ENCODE measurements around the gene TIMP2.

The TIMP2 gene

GRCh38 chr17:78865682-78866390 lies 59.4 kb downstream of the TIMP2 start:
- H3K79me2 ChIP-seq (ENCODE audit: control insufficient read depth, insufficient read depth, low read length, unreplicated experiment): peaks cover 3% of the 10 kb centered on the region
- no peaks in the 10 kb centered on the region for H3K27me3 ChIP-seq (ENCODE audit: insufficient read depth, low read length)
- H3K4me3 ChIP-seq (ENCODE audit: low read depth, low read length): peak overlapping the region; percentile 16; the same call in 1 of the 2 replicates
- no peak overlapping the region for H2AFZ ChIP-seq (ENCODE audit: low read length, unreplicated experiment)
- peaks cover 38% of the 10 kb centered on the region for H3K4me1 ChIP-seq (ENCODE audit: control insufficient read depth, insufficient read depth, low read length, unreplicated experiment)
- no peak overlapping the region for H3K27ac ChIP-seq (ENCODE audit: low read depth, low read length)
- peaks cover 4% of the 10 kb centered on the region for H3K36me3 ChIP-seq (ENCODE audit: insufficient read depth, low read length)

DNA sequence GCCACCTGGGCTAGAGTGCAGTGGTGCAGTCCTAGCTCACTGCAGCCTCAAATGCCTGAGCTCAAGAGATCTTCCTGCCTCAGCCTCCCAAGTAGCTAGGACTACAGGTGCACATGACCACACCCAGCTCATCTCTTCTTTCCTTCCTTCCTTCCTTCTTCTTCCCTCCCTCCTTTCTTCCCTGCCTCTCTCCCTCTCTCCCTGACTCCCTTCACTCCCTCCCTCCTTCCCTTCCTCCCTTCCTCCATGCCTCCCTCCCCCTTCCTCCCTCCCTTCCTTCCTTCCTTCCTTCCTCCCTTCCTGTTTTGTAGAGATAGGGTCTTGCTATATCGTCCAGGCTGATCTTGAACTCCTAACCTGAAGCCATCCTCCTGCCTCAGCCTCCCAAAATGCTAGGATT lies 61.1 kb downstream of the TIMP2 start:
- no peak overlapping the region for H3K27ac ChIP-seq (ENCODE audit: low read depth, low read length)
- peaks cover 3% of the 10 kb centered on the region for H3K79me2 ChIP-seq (ENCODE audit: control insufficient read depth, insufficient read depth, low read length, unreplicated experiment)
- peaks cover 38% of the 10 kb centered on the region for H3K4me1 ChIP-seq (ENCODE audit: control insufficient read depth, insufficient read depth, low read length, unreplicated experiment)
- H3K36me3 ChIP-seq (ENCODE audit: insufficient read depth, low read length): peaks cover 4% of the 10 kb centered on the region
- H3K4me3 ChIP-seq (ENCODE audit: low read depth, low read length): no peak overlapping the region
- H3K27me3 ChIP-seq (ENCODE audit: insufficient read depth, low read length): no peaks in the 10 kb centered on the region
- no peak overlapping the region for H2AFZ ChIP-seq (ENCODE audit: low read length, unreplicated experiment)

GRCh38 chr17:78862073-78863023 lies 62.8 kb downstream of the TIMP2 start:
- peak overlapping the region; percentile 95 for H3K27ac ChIP-seq (ENCODE audit: low read depth, low read length)
- H3K4me1 ChIP-seq (ENCODE audit: control insufficient read depth, insufficient read depth, low read length, unreplicated experiment): peaks cover 26% of the 10 kb centered on the region
- no peaks in the 10 kb centered on the region for H3K27me3 ChIP-seq (ENCODE audit: insufficient read depth, low read length)
- H3K36me3 ChIP-seq (ENCODE audit: insufficient read depth, low read length): peaks cover 4% of the 10 kb centered on the region
- peaks cover 3% of the 10 kb centered on the region for H3K79me2 ChIP-seq (ENCODE audit: control insufficient read depth, insufficient read depth, low read length, unreplicated experiment)
- H2AFZ ChIP-seq (ENCODE audit: low read length, unreplicated experiment): no peak overlapping the region
- H3K4me3 ChIP-seq (ENCODE audit: low read depth, low read length): peak overlapping the region; percentile 28

GRCh38 chr17:78861229-78861628 lies 64.0 kb downstream of the TIMP2 start:
- Histone ChIP-seq H3K36me3 (ENCODE audit: insufficient read depth, low read length) (peaks cover 4% of the 10 kb centered on the region), H3K79me2 (ENCODE audit: control insufficient read depth, insufficient read depth, low read length, unreplicated experiment) (peaks cover 3% of the 10 kb centered on the region), H3K4me3 (ENCODE audit: low read depth, low read length) (no peak overlapping the region), H3K4me1 (ENCODE audit: control insufficient read depth, insufficient read depth, low read length, unreplicated experiment) (peaks cover 20% of the 10 kb centered on the region), H3K27ac (ENCODE audit: low read depth, low read length) (peak overlapping the region; percentile 95), H3K27me3 (ENCODE audit: insufficient read depth, low read length) (no peaks in the 10 kb centered on the region), H2AFZ (ENCODE audit: low read length, unreplicated experiment) (no peak overlapping the region)

GRCh38 chr17:78859051-78859450 lies 66.1 kb downstream of the TIMP2 start:
- Histone ChIP-seq H3K4me3 (ENCODE audit: low read depth, low read length) (no peak overlapping the region), H3K27me3 (ENCODE audit: insufficient read depth, low read length) (no peaks in the 10 kb centered on the region), H3K79me2 (ENCODE audit: control insufficient read depth, insufficient read depth, low read length, unreplicated experiment) (no peaks in the 10 kb centered on the region), H3K36me3 (ENCODE audit: insufficient read depth, low read length) (peaks cover 4% of the 10 kb centered on the region), H3K27ac (ENCODE audit: low read depth, low read length) (no peak overlapping the region), H3K4me1 (ENCODE audit: control insufficient read depth, insufficient read depth, low read length, unreplicated experiment) (peaks cover 15% of the 10 kb centered on the region), H2AFZ (ENCODE audit: low read length, unreplicated experiment) (no peak overlapping the region)

DNA sequence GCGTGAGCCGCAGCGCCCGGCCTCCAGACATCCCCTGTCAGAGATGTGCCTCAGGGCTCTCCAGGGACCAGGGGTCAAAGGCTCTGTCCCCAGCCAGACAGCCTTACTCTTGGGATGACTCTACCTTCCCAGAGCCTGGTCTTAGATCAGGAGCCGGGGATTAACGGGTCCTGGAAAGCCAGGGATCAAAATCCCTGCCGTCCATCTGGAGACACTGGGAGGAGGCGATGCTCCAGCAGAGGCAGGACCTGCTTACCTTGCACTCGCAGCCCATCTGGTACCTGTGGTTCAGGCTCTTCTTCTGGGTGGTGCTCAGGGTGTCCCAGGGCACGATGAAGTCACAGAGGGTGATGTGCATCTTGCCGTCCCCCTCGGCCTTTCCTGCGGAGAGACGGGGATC lies 67.9 kb downstream of the TIMP2 start:
- H3K4me1 ChIP-seq (ENCODE audit: control insufficient read depth, insufficient read depth, low read length, unreplicated experiment): peaks cover 9% of the 10 kb centered on the region
- H3K27me3 ChIP-seq (ENCODE audit: insufficient read depth, low read length): no peaks in the 10 kb centered on the region
- H2AFZ ChIP-seq (ENCODE audit: low read length, unreplicated experiment): no peak overlapping the region
- no peak overlapping the region for H3K4me3 ChIP-seq (ENCODE audit: low read depth, low read length)
- no peaks in the 10 kb centered on the region for H3K79me2 ChIP-seq (ENCODE audit: control insufficient read depth, insufficient read depth, low read length, unreplicated experiment)
- no peak overlapping the region for H3K27ac ChIP-seq (ENCODE audit: low read depth, low read length)
- H3K36me3 ChIP-seq (ENCODE audit: insufficient read depth, low read length): no peaks in the 10 kb centered on the region

DNA sequence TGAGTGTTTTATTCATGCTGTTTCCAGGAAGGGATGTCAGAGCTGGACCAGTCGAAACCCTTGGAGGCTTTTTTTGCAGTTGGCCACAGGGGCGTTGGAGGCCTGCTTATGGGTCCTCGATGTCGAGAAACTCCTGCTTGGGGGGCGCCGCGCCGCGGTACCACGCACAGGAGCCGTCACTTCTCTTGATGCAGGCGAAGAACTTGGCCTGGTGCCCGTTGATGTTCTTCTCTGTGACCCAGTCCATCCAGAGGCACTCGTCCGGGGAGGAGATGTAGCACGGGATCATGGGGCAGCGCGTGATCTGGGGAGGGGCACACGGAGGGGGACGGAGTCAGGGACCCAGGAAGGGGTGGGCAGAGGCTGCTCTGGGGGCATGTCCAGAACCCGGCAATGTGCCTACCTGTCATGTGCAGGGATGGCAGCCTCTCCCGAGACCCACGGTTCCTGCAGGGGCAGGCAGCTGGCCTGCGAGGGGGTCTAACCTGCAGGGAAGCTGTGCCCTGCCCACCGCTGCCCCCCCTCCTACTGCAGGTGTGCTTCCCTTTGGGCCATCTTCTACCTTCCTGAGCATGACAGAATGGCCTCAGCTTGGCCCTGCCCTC lies 69.5 kb downstream of the TIMP2 start:
- no peaks in the 10 kb centered on the region for H3K36me3 ChIP-seq (ENCODE audit: insufficient read depth, low read length)
- no peaks in the 10 kb centered on the region for H3K4me1 ChIP-seq (ENCODE audit: control insufficient read depth, insufficient read depth, low read length, unreplicated experiment)
- H3K79me2 ChIP-seq (ENCODE audit: control insufficient read depth, insufficient read depth, low read length, unreplicated experiment): no peaks in the 10 kb centered on the region
- H3K27ac ChIP-seq (ENCODE audit: low read depth, low read length): no peak overlapping the region
- H2AFZ ChIP-seq (ENCODE audit: low read length, unreplicated experiment): no peak overlapping the region
- H3K27me3 ChIP-seq (ENCODE audit: insufficient read depth, low read length): no peaks in the 10 kb centered on the region
- no peak overlapping the region for H3K4me3 ChIP-seq (ENCODE audit: low read depth, low read length)

DNA sequence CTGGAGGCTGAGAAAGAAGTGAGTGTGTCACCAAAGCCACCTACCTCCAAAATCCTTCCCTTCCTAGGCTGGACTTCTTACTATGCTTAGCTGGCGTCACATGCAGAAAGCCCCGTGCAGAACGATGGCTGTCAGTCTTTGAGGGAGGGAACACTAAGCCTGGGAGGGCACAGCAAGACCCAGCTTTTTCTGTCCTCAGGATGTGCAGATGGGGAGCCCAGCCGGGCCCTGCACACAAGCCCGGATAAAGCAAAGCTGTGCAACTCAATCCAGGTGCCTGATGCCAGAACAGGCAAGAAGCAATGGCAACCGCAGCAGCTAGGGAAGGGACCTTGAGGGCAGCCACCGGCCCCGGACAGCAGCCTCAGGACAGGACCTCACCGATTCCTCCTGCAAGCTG lies 70.7 kb downstream of the TIMP2 start:
- Histone ChIP-seq H3K4me3 (ENCODE audit: low read depth, low read length) (no peak overlapping the region), H3K27me3 (ENCODE audit: insufficient read depth, low read length) (no peaks in the 10 kb centered on the region), H3K36me3 (ENCODE audit: insufficient read depth, low read length) (no peaks in the 10 kb centered on the region), H2AFZ (ENCODE audit: low read length, unreplicated experiment) (no peak overlapping the region), H3K27ac (ENCODE audit: low read depth, low read length) (no peak overlapping the region), H3K79me2 (ENCODE audit: control insufficient read depth, insufficient read depth, low read length, unreplicated experiment) (no peaks in the 10 kb centered on the region), H3K4me1 (ENCODE audit: control insufficient read depth, insufficient read depth, low read length, unreplicated experiment) (no peaks in the 10 kb centered on the region)

DNA sequence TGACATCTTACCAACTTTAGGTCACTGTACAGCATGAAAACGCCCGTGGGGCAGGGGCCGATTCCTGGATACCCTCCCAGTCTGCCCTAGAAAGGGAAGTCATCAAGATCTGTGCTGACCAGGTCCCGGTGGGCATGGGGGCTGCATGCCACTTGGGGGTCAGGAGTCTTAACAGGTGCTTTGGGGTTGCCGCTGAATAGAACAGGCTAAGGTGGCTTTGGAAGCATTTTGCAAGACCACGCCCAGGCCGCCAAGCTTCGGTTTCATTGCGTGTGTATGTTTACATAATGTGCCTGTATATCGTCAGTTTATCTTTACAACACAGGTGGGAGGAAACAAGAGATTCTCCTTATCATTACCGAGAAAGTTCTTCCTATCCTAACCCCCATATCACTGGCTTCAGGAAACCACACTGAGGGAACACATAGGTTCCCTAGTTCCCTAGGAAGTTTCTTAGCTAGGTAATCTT lies 71.2 kb downstream of the TIMP2 start:
- Histone ChIP-seq H3K27me3 (ENCODE audit: insufficient read depth, low read length) (no peaks in the 10 kb centered on the region), H3K27ac (ENCODE audit: low read depth, low read length) (no peak overlapping the region), H2AFZ (ENCODE audit: low read length, unreplicated experiment) (no peak overlapping the region), H3K36me3 (ENCODE audit: insufficient read depth, low read length) (no peaks in the 10 kb centered on the region), H3K4me3 (ENCODE audit: low read depth, low read length) (no peak overlapping the region), H3K4me1 (ENCODE audit: control insufficient read depth, insufficient read depth, low read length, unreplicated experiment) (no peaks in the 10 kb centered on the region), H3K79me2 (ENCODE audit: control insufficient read depth, insufficient read depth, low read length, unreplicated experiment) (no peaks in the 10 kb centered on the region)

GRCh38 chr17:78852709-78853121 lies 72.5 kb downstream of the TIMP2 start:
- Histone ChIP-seq H3K79me2 (ENCODE audit: control insufficient read depth, insufficient read depth, low read length, unreplicated experiment) (no peaks in the 10 kb centered on the region), H3K27ac (ENCODE audit: low read depth, low read length) (no peak overlapping the region), H2AFZ (ENCODE audit: low read length, unreplicated experiment) (no peak overlapping the region), H3K4me3 (ENCODE audit: low read depth, low read length) (no peak overlapping the region), H3K36me3 (ENCODE audit: insufficient read depth, low read length) (no peaks in the 10 kb centered on the region), H3K27me3 (ENCODE audit: insufficient read depth, low read length) (no peaks in the 10 kb centered on the region), H3K4me1 (ENCODE audit: control insufficient read depth, insufficient read depth, low read length, unreplicated experiment) (no peaks in the 10 kb centered on the region)

Data from ACC112 (cell line).